HCT116 (cell line): ENCODE measurements around the gene VCAM1. TPM values are rescaled to one million over a fixed set of nuclear protein-coding genes. Genes with fewer than 3 reads are reported as not detected.

ENCODE experiments used
- ATAC-seq: fragments of 200-7000 bp; cut with Tn5 transposase; 2 replicates; pipeline ENCODE4 v1.9.1; 2020; ENCODE audit warnings: mild to moderate bottlenecking, moderate library complexity
- BruUV-seq: library from RNA; stranded (reverse); fragments of 400-500 nt; replicated peaks from 2 replicates; lab custom pipeline; 2021; lab: Mats Ljungman, UMichigan
- CTCF ChIA-PET: fragments of 300-600 bp; sonication (Branson Sonifier 250); formaldehyde crosslinking; loops from one replicate; lab custom pipeline; 2021; ENCODE audit warnings: antibody characterized with exemption; lab: Charles Lee
- POLR2A ChIA-PET: fragments of 300-600, 350-600 bp; sonication (Branson Sonifier 250); formaldehyde crosslinking; loops from one replicate; lab custom pipeline; 2021; ENCODE audit warnings: antibody characterized with exemption; lab: Charles Lee
- RAD21 ChIA-PET, 2 experiments: fragments of 300-600 bp; sonication (Branson Sonifier 250); formaldehyde crosslinking; loops; one replicate each; lab custom pipeline; 2023; ENCODE audit warnings: low total read pairs in 2 of 2; ENCODE audit not compliant: uncharacterized antibody in 2 of 2, unreplicated experiment in 2 of 2, low non-redundant PET in 1 of 2; lab: Charles Lee
- DNase-seq: peaks from one replicate; pipeline ENCODE4 v3.0.0-alpha.2; 2010; ENCODE audit warnings: low read depth, low spot score
- H2AFZ ChIP-seq: fragments of 200-600 bp; shearing (Covaris generic), sonication (generic); 2 replicates; pipeline ENCODE4 v1.6.1; 2017; ENCODE audit warnings: low read depth, mixed run types, mixed read lengths, antibody characterized with exemption, low read length; ENCODE audit not compliant: poor library complexity, severe bottlenecking
- H3K27ac ChIP-seq: 2 replicates; pipeline ENCODE4 v1.5.1; 2012; ENCODE audit warnings: low read depth, low read length
- H3K27me3 ChIP-seq: fragments of 200-600 bp; sonication (generic); 2 replicates; pipeline ENCODE4 v1.6.1; 2016; ENCODE audit warnings: mixed run types, low read length, mixed read lengths; ENCODE audit not compliant: insufficient read depth
- H3K36me3 ChIP-seq, 2 experiments: fragments of 200-500 bp in 1 of 2; fragments of 200-600 bp in 1 of 2; sonication (Bioruptor generic) in 1 of 2; sonication (generic) in 1 of 2; 2 replicates each; pipeline versions ENCODE4 v1.5.1 to v1.6.1; 2014 to 2016; ENCODE audit warnings: low read length in 2 of 2, inconsistent platforms in 1 of 2, mixed read lengths in 1 of 2, mixed run types in 1 of 2; ENCODE audit not compliant: insufficient read depth in 2 of 2, control insufficient read depth in 1 of 2
- H3K4me1 ChIP-seq, 2 experiments: fragments of 200-600 bp in 1 of 2; sonication (generic) in 1 of 2; 2 replicates each; pipeline versions ENCODE4 v1.5.1 to v1.6.1; 2012 to 2017; ENCODE audit warnings: low read length in 2 of 2, inconsistent platforms in 1 of 2, mild to moderate bottlenecking in 1 of 2, mixed read lengths in 1 of 2, mixed run types in 1 of 2, moderate library complexity in 1 of 2; ENCODE audit not compliant: insufficient read depth in 2 of 2, control insufficient read depth in 1 of 2
- H3K4me2 ChIP-seq: fragments of 200-600 bp; sonication (generic); 2 replicates; pipeline ENCODE4 v1.6.1; 2017; ENCODE audit warnings: mixed run types, low read length, mixed read lengths
- H3K4me3 ChIP-seq, 2 experiments: fragments of 200-600 bp in 1 of 2; sonication (generic) in 1 of 2; replicated peaks in 1 of 2; 2 replicates each; pipeline ENCODE4 v1.5.1; 2011 to 2016; ENCODE audit warnings: low read length in 2 of 2, control low read depth in 1 of 2, low read depth in 1 of 2, mild to moderate bottlenecking in 1 of 2, mixed read lengths in 1 of 2, mixed run types in 1 of 2
- H3K79me2 ChIP-seq: fragments of 200-600 bp; sonication (generic); 2 replicates; pipeline ENCODE4 v1.6.1; 2017; ENCODE audit warnings: mild to moderate bottlenecking, mixed run types, low read length, moderate library complexity, mixed read lengths; ENCODE audit not compliant: insufficient read depth
- H3K9ac ChIP-seq: fragments of 200-600 bp; sonication (generic); 2 replicates; pipeline ENCODE4 v1.6.1; 2016; ENCODE audit warnings: low read length, mixed read lengths
- H3K9me2 ChIP-seq: fragments of 200-600 bp; sonication (generic), shearing (Covaris generic); 2 replicates; pipeline ENCODE4 v1.6.1; 2017; ENCODE audit warnings: mixed run types, mild to moderate bottlenecking, moderate library complexity; ENCODE audit not compliant: insufficient read depth
- H3K9me3 ChIP-seq, 2 experiments: fragments of 200-500 bp in 1 of 2; fragments of 200-600 bp in 1 of 2; sonication (Bioruptor generic) in 1 of 2; sonication (generic) in 1 of 2; 2 replicates each; pipeline ENCODE4 v1.6.1; 2014 to 2017; ENCODE audit warnings: low read length in 2 of 2, mixed read lengths in 2 of 2, inconsistent platforms in 1 of 2, low read depth in 1 of 2, mild to moderate bottlenecking in 1 of 2, mixed run types in 1 of 2, moderate library complexity in 1 of 2; ENCODE audit not compliant: control insufficient read depth in 1 of 2, insufficient read depth in 1 of 2
- H4K20me1 ChIP-seq: fragments of 200-600 bp; sonication (generic), shearing (Covaris generic); 2 replicates; pipeline ENCODE4 v1.6.1; 2017; ENCODE audit warnings: mixed run types, mild to moderate bottlenecking, moderate library complexity; ENCODE audit not compliant: insufficient read depth
- ATF3 ChIP-seq: IDR thresholded peaks from 2 replicates; pipeline ENCODE4 v1.6.1; 2012
- CEBPB ChIP-seq: IDR thresholded peaks from 2 replicates; pipeline ENCODE4 v1.6.1; 2012; ENCODE audit warnings: low read depth
- EGR1 ChIP-seq: IDR thresholded peaks from 2 replicates; pipeline ENCODE4 v1.6.1; 2012; ENCODE audit warnings: low read depth
- ELF1 ChIP-seq: IDR thresholded peaks from 2 replicates; pipeline ENCODE4 v1.6.1; 2012; ENCODE audit warnings: low read depth, borderline replicate concordance
- POLR2AphosphoS5 ChIP-seq: IDR thresholded peaks from 2 replicates; pipeline ENCODE4 v1.6.1; 2011; ENCODE audit warnings: mild to moderate bottlenecking, low read depth, low read length, moderate library complexity
- SP1 ChIP-seq: IDR thresholded peaks from 2 replicates; pipeline ENCODE4 v1.6.1; 2012; ENCODE audit warnings: low read depth
- SRF ChIP-seq: IDR thresholded peaks from 2 replicates; pipeline ENCODE4 v1.6.1; 2012; ENCODE audit warnings: low read depth
- TCF7L2 ChIP-seq: IDR thresholded peaks from 2 replicates; pipeline ENCODE4 v1.7.0; 2011; ENCODE audit warnings: borderline replicate concordance, inconsistent platforms; ENCODE audit not compliant: insufficient read depth, insufficient read length; ENCODE audit errors: extremely low read depth
- YY1 ChIP-seq: IDR thresholded peaks from 2 replicates; pipeline ENCODE4 v1.6.1; 2011; ENCODE audit warnings: low read length, low read depth, moderate library complexity, mild to moderate bottlenecking; ENCODE audit not compliant: insufficient replicate concordance; ENCODE audit errors: extremely low read depth
- ZBTB33 ChIP-seq: IDR thresholded peaks from 2 replicates; pipeline ENCODE4 v1.6.1; 2011; ENCODE audit warnings: mild to moderate bottlenecking, low read length, moderate library complexity; ENCODE audit not compliant: insufficient replicate concordance; ENCODE audit errors: extremely low read depth
- intact Hi-C: fragments of 100-400 bp; cut with micrococcal nuclease; formaldehyde crosslinking; loops from 2 replicates; pipeline ENCODE4 v1.10.0; 2022
- total RNA-seq: library from RNA; stranded (reverse); gene quantifications from one replicate; pipeline ENCODE4 v1.2.1, GENCODE V29; 2021; ENCODE audit not compliant: unreplicated experiment

VCAM1 gene
- total RNA-seq, 1 experiment from 2014 or later, result 0.17 TPM

DNA sequence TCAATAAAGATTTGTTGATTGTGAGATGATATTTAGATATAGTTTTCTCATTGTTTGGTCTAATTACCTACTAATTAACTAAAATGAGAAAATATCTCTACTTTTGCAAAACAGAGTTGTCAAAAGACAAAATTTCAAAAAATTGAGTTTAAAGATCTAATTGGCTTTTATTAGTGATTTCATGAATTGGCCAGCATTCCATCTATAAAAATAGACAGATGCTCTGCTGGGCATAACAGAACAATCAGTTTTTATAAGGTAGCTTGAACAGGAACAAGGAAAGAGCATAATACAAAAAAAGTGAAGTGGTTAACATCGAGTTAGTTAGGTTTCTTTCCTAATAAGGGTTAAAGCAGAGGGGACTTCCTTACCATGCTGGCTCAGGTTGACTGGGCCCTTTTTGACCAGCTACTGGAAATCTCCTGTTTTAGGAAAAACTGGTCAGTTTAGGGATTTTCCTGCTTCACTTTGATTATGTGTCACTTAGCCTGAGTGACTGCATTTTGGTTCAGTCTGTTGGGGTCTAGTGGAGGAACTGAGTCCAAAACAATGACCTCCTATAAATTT is 63.0 kb downstream of the VCAM1 start:
- H3K27ac ChIP-seq, result no peak overlapping the region
- no peak for TF ChIP-seq TCF7L2
- TF ChIP-seq POLR2AphosphoS5, result no peak
- no peak for TF ChIP-seq ATF3
- no peak for TF ChIP-seq EGR1
- no peak for TF ChIP-seq YY1
- no peak for TF ChIP-seq ELF1
- no peak for TF ChIP-seq SRF
- no peak for TF ChIP-seq SP1
- no peak for TF ChIP-seq CEBPB
- TF ChIP-seq ZBTB33, result no peak
- TF ChIP-seq, all 23 proteins: peak for 0
- no peaks in the 10 kb centered on the region for H3K4me1 ChIP-seq
- H3K4me2 ChIP-seq, result no peak overlapping the region
- H3K9me2 ChIP-seq, result no peaks in the 10 kb centered on the region
- H3K36me3 ChIP-seq, result no peaks in the 10 kb centered on the region
- H3K9me3 ChIP-seq, result no peaks in the 10 kb centered on the region
- DNase-seq, result no peak
- no peak overlapping the region for H3K4me3 ChIP-seq
- ChIA-PET CTCF (no interaction called here), POLR2A (no interaction called here), RAD21 (no interaction called here)
- H3K9ac ChIP-seq, result no peak overlapping the region
- intact Hi-C loops, result no loop called here
- H2AFZ ChIP-seq, result no peak overlapping the region
- H4K20me1 ChIP-seq, result no peaks in the 10 kb centered on the region
- no TSS peak for BruUV-seq
- no peaks in the 10 kb centered on the region for H3K79me2 ChIP-seq
- ATAC-seq, result no peak
- H3K27me3 ChIP-seq, result no peaks in the 10 kb centered on the region
